Measurements from ENCODE around the gene MAST4. TPM values are rescaled to one million over a fixed set of nuclear protein-coding genes. Genes with fewer than 3 reads are reported as not detected.

MAST4 gene
- total RNA-seq, 2 donors from 2014 or later = 11.0 to 11.5 TPM

- no peak overlapping the region for H3K4me3 ChIP-seq (ENCODE audit: low read length)
- peaks cover 10% of the 10 kb centered on the region for H3K4me1 Mint-ChIP-seq
- H3K27me3 ChIP-seq (ENCODE audit: control insufficient read depth, insufficient read depth, low read length, poor library complexity, severe bottlenecking) = no peaks in the 10 kb centered on the region
- no peak for DNase-seq
- H3K27ac ChIP-seq (ENCODE audit: low read depth, low read length) = no peak overlapping the region
- H3K27ac Mint-ChIP-seq = no peak overlapping the region
- H3K4me1 ChIP-seq (ENCODE audit: control insufficient read depth, insufficient read depth, low read length) = no peaks in the 10 kb centered on the region
- WGBS, 2 experiments (ENCODE audit: insufficient coverage in 1 of 2, insufficient read length in 1 of 2) = 92 to 95% methylated on average over 7 to 8 of the region's 8 CpGs
- peaks cover 9% of the 10 kb centered on the region for H3K36me3 ChIP-seq (ENCODE audit: control insufficient read depth, insufficient read depth, low read length)
- H3K9ac ChIP-seq (ENCODE audit: extremely low read depth, low read length, poor library complexity, severe bottlenecking) = no peak overlapping the region
- no peaks in the 10 kb centered on the region for H3K9me3 Mint-ChIP-seq
- peaks cover 4% of the 10 kb centered on the region for H3K36me3 Mint-ChIP-seq (ENCODE audit: low read depth)
- H3K9me3 ChIP-seq (ENCODE audit: control insufficient read depth, low read length) = no peaks in the 10 kb centered on the region
- no peak overlapping the region for H3K4me3 Mint-ChIP-seq
- no peak for TF ChIP-seq CTCF (conservative IDR thresholded peaks at IDR 0.05)
- no peaks in the 10 kb centered on the region for H3K27me3 Mint-ChIP-seq (ENCODE audit: insufficient read depth)
Observed at GRCh38 chr5:67142816-67143215, 546.6 kb downstream of the MAST4 start.

GRCh38 chr5:67143549-67143948, 547.4 kb downstream of the MAST4 start:
- no peak overlapping the region for H3K4me3 ChIP-seq (ENCODE audit: low read length)
- H3K36me3 Mint-ChIP-seq (ENCODE audit: low read depth) = peaks cover 4% of the 10 kb centered on the region
- H3K27ac ChIP-seq (ENCODE audit: low read depth, low read length) = no peak overlapping the region
- H3K36me3 ChIP-seq (ENCODE audit: control insufficient read depth, insufficient read depth, low read length) = peaks cover 9% of the 10 kb centered on the region
- H3K4me1 Mint-ChIP-seq = peaks cover 10% of the 10 kb centered on the region
- no peak overlapping the region for H3K4me3 Mint-ChIP-seq
- 98 to 100% methylated on average over 1 to 2 of the region's 2 CpGs for WGBS, 2 experiments (ENCODE audit: insufficient coverage in 1 of 2, insufficient read length in 1 of 2)
- no peaks in the 10 kb centered on the region for H3K4me1 ChIP-seq (ENCODE audit: control insufficient read depth, insufficient read depth, low read length)
- no peaks in the 10 kb centered on the region for H3K9me3 Mint-ChIP-seq
- no peaks in the 10 kb centered on the region for H3K27me3 Mint-ChIP-seq (ENCODE audit: insufficient read depth)
- no peaks in the 10 kb centered on the region for H3K9me3 ChIP-seq (ENCODE audit: control insufficient read depth, low read length)
- H3K27me3 ChIP-seq (ENCODE audit: control insufficient read depth, insufficient read depth, low read length, poor library complexity, severe bottlenecking) = no peaks in the 10 kb centered on the region
- TF ChIP-seq CTCF (conservative IDR thresholded peaks at IDR 0.05) = no peak
- H3K27ac Mint-ChIP-seq = no peak overlapping the region
- no peak overlapping the region for H3K9ac ChIP-seq (ENCODE audit: extremely low read depth, low read length, poor library complexity, severe bottlenecking)
- DNase-seq = no peak

- H3K9me3 Mint-ChIP-seq = no peaks in the 10 kb centered on the region
- H3K4me3 ChIP-seq (ENCODE audit: low read length) = no peak overlapping the region
- H3K4me1 ChIP-seq (ENCODE audit: control insufficient read depth, insufficient read depth, low read length) = no peaks in the 10 kb centered on the region
- DNase-seq = no peak
- peaks cover 4% of the 10 kb centered on the region for H3K36me3 Mint-ChIP-seq (ENCODE audit: low read depth)
- 100% methylated on average over 2 of the region's 2 CpGs; no CpG with 5 or more reads in 1 of the 2 experiments for WGBS, 2 experiments (ENCODE audit: insufficient coverage in 1 of 2, insufficient read length in 1 of 2)
- no peak overlapping the region for H3K27ac Mint-ChIP-seq
- H3K9me3 ChIP-seq (ENCODE audit: control insufficient read depth, low read length) = no peaks in the 10 kb centered on the region
- no peaks in the 10 kb centered on the region for H3K27me3 Mint-ChIP-seq (ENCODE audit: insufficient read depth)
- peaks cover 9% of the 10 kb centered on the region for H3K36me3 ChIP-seq (ENCODE audit: control insufficient read depth, insufficient read depth, low read length)
- H3K4me1 Mint-ChIP-seq = peaks cover 10% of the 10 kb centered on the region
- no peak overlapping the region for H3K4me3 Mint-ChIP-seq
- no peak overlapping the region for H3K27ac ChIP-seq (ENCODE audit: low read depth, low read length)
- TF ChIP-seq CTCF (conservative IDR thresholded peaks at IDR 0.05) = no peak
- no peaks in the 10 kb centered on the region for H3K27me3 ChIP-seq (ENCODE audit: control insufficient read depth, insufficient read depth, low read length, poor library complexity, severe bottlenecking)
- H3K9ac ChIP-seq (ENCODE audit: extremely low read depth, low read length, poor library complexity, severe bottlenecking) = no peak overlapping the region
Observed at GRCh38 chr5:67144183-67144639, 548.0 kb downstream of the MAST4 start.

Measured in endodermal cell (in vitro differentiated cells).